HCT116 (cell line): ENCODE measurements around the gene MYOG. TPM values are rescaled to one million over a fixed set of nuclear protein-coding genes. Genes with fewer than 3 reads are reported as not detected.

ENCODE experiments used
- ATAC-seq: fragments of 200-7000 bp; cut with Tn5 transposase; 2 replicates; pipeline ENCODE4 v1.9.1; 2020; ENCODE audit warnings: mild to moderate bottlenecking, moderate library complexity
- BruUV-seq: library from RNA; stranded (reverse); fragments of 400-500 nt; replicated peaks from 2 replicates; lab custom pipeline; 2021; lab: Mats Ljungman, UMichigan
- CTCF ChIA-PET: fragments of 300-600 bp; sonication (Branson Sonifier 250); formaldehyde crosslinking; loops from one replicate; lab custom pipeline; 2021; ENCODE audit warnings: antibody characterized with exemption; lab: Charles Lee
- POLR2A ChIA-PET: fragments of 300-600, 350-600 bp; sonication (Branson Sonifier 250); formaldehyde crosslinking; loops from one replicate; lab custom pipeline; 2021; ENCODE audit warnings: antibody characterized with exemption; lab: Charles Lee
- RAD21 ChIA-PET, 2 experiments: fragments of 300-600 bp; sonication (Branson Sonifier 250); formaldehyde crosslinking; loops; one replicate each; lab custom pipeline; 2023; ENCODE audit warnings: low total read pairs in 2 of 2; ENCODE audit not compliant: uncharacterized antibody in 2 of 2, unreplicated experiment in 2 of 2, low non-redundant PET in 1 of 2; lab: Charles Lee
- DNase-seq: peaks from one replicate; pipeline ENCODE4 v3.0.0-alpha.2; 2010; ENCODE audit warnings: low read depth, low spot score
- H2AFZ ChIP-seq: fragments of 200-600 bp; shearing (Covaris generic), sonication (generic); 2 replicates; pipeline ENCODE4 v1.6.1; 2017; ENCODE audit warnings: low read depth, mixed run types, mixed read lengths, antibody characterized with exemption, low read length; ENCODE audit not compliant: poor library complexity, severe bottlenecking
- H3K27ac ChIP-seq: 2 replicates; pipeline ENCODE4 v1.5.1; 2012; ENCODE audit warnings: low read depth, low read length
- H3K27me3 ChIP-seq: fragments of 200-600 bp; sonication (generic); 2 replicates; pipeline ENCODE4 v1.6.1; 2016; ENCODE audit warnings: mixed run types, low read length, mixed read lengths; ENCODE audit not compliant: insufficient read depth
- H3K36me3 ChIP-seq, 2 experiments: fragments of 200-500 bp in 1 of 2; fragments of 200-600 bp in 1 of 2; sonication (Bioruptor generic) in 1 of 2; sonication (generic) in 1 of 2; 2 replicates each; pipeline versions ENCODE4 v1.5.1 to v1.6.1; 2014 to 2016; ENCODE audit warnings: low read length in 2 of 2, inconsistent platforms in 1 of 2, mixed read lengths in 1 of 2, mixed run types in 1 of 2; ENCODE audit not compliant: insufficient read depth in 2 of 2, control insufficient read depth in 1 of 2
- H3K4me1 ChIP-seq, 2 experiments: fragments of 200-600 bp in 1 of 2; sonication (generic) in 1 of 2; 2 replicates each; pipeline versions ENCODE4 v1.5.1 to v1.6.1; 2012 to 2017; ENCODE audit warnings: low read length in 2 of 2, inconsistent platforms in 1 of 2, mild to moderate bottlenecking in 1 of 2, mixed read lengths in 1 of 2, mixed run types in 1 of 2, moderate library complexity in 1 of 2; ENCODE audit not compliant: insufficient read depth in 2 of 2, control insufficient read depth in 1 of 2
- H3K4me2 ChIP-seq: fragments of 200-600 bp; sonication (generic); 2 replicates; pipeline ENCODE4 v1.6.1; 2017; ENCODE audit warnings: mixed run types, low read length, mixed read lengths
- H3K4me3 ChIP-seq, 2 experiments: fragments of 200-600 bp in 1 of 2; sonication (generic) in 1 of 2; replicated peaks in 1 of 2; 2 replicates each; pipeline ENCODE4 v1.5.1; 2011 to 2016; ENCODE audit warnings: low read length in 2 of 2, control low read depth in 1 of 2, low read depth in 1 of 2, mild to moderate bottlenecking in 1 of 2, mixed read lengths in 1 of 2, mixed run types in 1 of 2
- H3K79me2 ChIP-seq: fragments of 200-600 bp; sonication (generic); 2 replicates; pipeline ENCODE4 v1.6.1; 2017; ENCODE audit warnings: mild to moderate bottlenecking, mixed run types, low read length, moderate library complexity, mixed read lengths; ENCODE audit not compliant: insufficient read depth
- H3K9ac ChIP-seq: fragments of 200-600 bp; sonication (generic); 2 replicates; pipeline ENCODE4 v1.6.1; 2016; ENCODE audit warnings: low read length, mixed read lengths
- H3K9me2 ChIP-seq: fragments of 200-600 bp; sonication (generic), shearing (Covaris generic); 2 replicates; pipeline ENCODE4 v1.6.1; 2017; ENCODE audit warnings: mixed run types, mild to moderate bottlenecking, moderate library complexity; ENCODE audit not compliant: insufficient read depth
- H3K9me3 ChIP-seq, 2 experiments: fragments of 200-500 bp in 1 of 2; fragments of 200-600 bp in 1 of 2; sonication (Bioruptor generic) in 1 of 2; sonication (generic) in 1 of 2; 2 replicates each; pipeline ENCODE4 v1.6.1; 2014 to 2017; ENCODE audit warnings: low read length in 2 of 2, mixed read lengths in 2 of 2, inconsistent platforms in 1 of 2, low read depth in 1 of 2, mild to moderate bottlenecking in 1 of 2, mixed run types in 1 of 2, moderate library complexity in 1 of 2; ENCODE audit not compliant: control insufficient read depth in 1 of 2, insufficient read depth in 1 of 2
- H4K20me1 ChIP-seq: fragments of 200-600 bp; sonication (generic), shearing (Covaris generic); 2 replicates; pipeline ENCODE4 v1.6.1; 2017; ENCODE audit warnings: mixed run types, mild to moderate bottlenecking, moderate library complexity; ENCODE audit not compliant: insufficient read depth
- CBX3 ChIP-seq: IDR thresholded peaks from 2 replicates; pipeline ENCODE4 v1.6.1; 2012; ENCODE audit warnings: low read depth
- CEBPB ChIP-seq: IDR thresholded peaks from 2 replicates; pipeline ENCODE4 v1.6.1; 2012; ENCODE audit warnings: low read depth
- EGR1 ChIP-seq: IDR thresholded peaks from 2 replicates; pipeline ENCODE4 v1.6.1; 2012; ENCODE audit warnings: low read depth
- EZH2phosphoT487 ChIP-seq: fragments of 200-600 bp; IDR thresholded peaks from 2 replicates; pipeline ENCODE4 v1.6.1; 2018; ENCODE audit warnings: antibody characterized with exemption, borderline replicate concordance
- MAX ChIP-seq: IDR thresholded peaks from 2 replicates; pipeline ENCODE4 v1.6.1; 2012
- POLR2A ChIP-seq: IDR thresholded peaks from 2 replicates; pipeline ENCODE4 v1.7.0; 2011; ENCODE audit warnings: borderline replicate concordance; ENCODE audit not compliant: insufficient read depth, insufficient read length; ENCODE audit errors: extremely low read depth
- POLR2AphosphoS5 ChIP-seq: IDR thresholded peaks from 2 replicates; pipeline ENCODE4 v1.6.1; 2011; ENCODE audit warnings: mild to moderate bottlenecking, low read depth, low read length, moderate library complexity
- RAD21 ChIP-seq: IDR thresholded peaks from 2 replicates; pipeline ENCODE4 v1.6.1; 2012; ENCODE audit warnings: low read depth, mild to moderate bottlenecking
- SRF ChIP-seq: IDR thresholded peaks from 2 replicates; pipeline ENCODE4 v1.6.1; 2012; ENCODE audit warnings: low read depth
- YY1 ChIP-seq: IDR thresholded peaks from 2 replicates; pipeline ENCODE4 v1.6.1; 2011; ENCODE audit warnings: low read length, low read depth, moderate library complexity, mild to moderate bottlenecking; ENCODE audit not compliant: insufficient replicate concordance; ENCODE audit errors: extremely low read depth
- ZFX ChIP-seq: fragments of 450-650 bp; IDR thresholded peaks from 2 replicates; pipeline ENCODE4 v1.6.1; 2017
- ZNF274 ChIP-seq: fragments of 200-500 bp; sonication (Bioruptor generic); IDR thresholded peaks from 2 replicates; pipeline ENCODE4 v1.6.1; 2014; ENCODE audit warnings: mild to moderate bottlenecking, low read depth, low read length, inconsistent platforms
- intact Hi-C: fragments of 100-400 bp; cut with micrococcal nuclease; formaldehyde crosslinking; loops from 2 replicates; pipeline ENCODE4 v1.10.0; 2022
- total RNA-seq: library from RNA; stranded (reverse); gene quantifications from one replicate; pipeline ENCODE4 v1.2.1, GENCODE V29; 2021; ENCODE audit not compliant: unreplicated experiment
- TF ChIP-seq, protein P1 (sequence below), 3 experiments: fragments of 200-600 bp in 1 of 3; sonication (generic) in 1 of 3; IDR thresholded peaks in 2 of 3; conservative IDR thresholded peaks in 1 of 3; 2 replicates each; pipeline ENCODE4 v1.5.1; 2012 to 2017; ENCODE audit warnings: low read depth in 2 of 3, low read length in 2 of 3, antibody characterized with exemption in 1 of 3, borderline replicate concordance in 1 of 3, control low read depth in 1 of 3, mild to moderate bottlenecking in 1 of 3, mixed read lengths in 1 of 3, mixed run types in 1 of 3, moderate library complexity in 1 of 3; ENCODE audit not compliant: insufficient read depth in 1 of 3
- TF ChIP-seq, protein P2 (sequence below): IDR thresholded peaks from 2 replicates; pipeline ENCODE4 v1.6.1; 2011; ENCODE audit warnings: mild to moderate bottlenecking, low read length, moderate library complexity; ENCODE audit not compliant: insufficient replicate concordance; ENCODE audit errors: extremely low read depth
- TF ChIP-seq, protein P3 (sequence below): IDR thresholded peaks from 2 replicates; pipeline ENCODE4 v1.6.1; 2012; ENCODE audit warnings: low read depth

Gene MYOG
- total RNA-seq, 1 experiment from 2014 or later: not detected

GRCh38 chr1:203036537-203036936, 49.3 kb downstream of the MYOG start:
- Histone ChIP-seq H2AFZ (no peak overlapping the region), H3K4me3 (no peak overlapping the region), H3K4me1 (peaks cover 0 to 18% of the 10 kb centered on the region in 2 experiments; a peak in 2 of 4 replicates), H3K79me2 (no peaks in the 10 kb centered on the region), H3K9ac (no peak overlapping the region), H4K20me1 (no peaks in the 10 kb centered on the region), H3K36me3 (no peaks in the 10 kb centered on the region), H3K9me3 (no peaks in the 10 kb centered on the region), H3K27ac (no peak overlapping the region), H3K9me2 (no peaks in the 10 kb centered on the region), H3K27me3 (no peaks in the 10 kb centered on the region)
- CTCF ChIA-PET: interaction anchor here (1.4 to 3.7 kb wide), 3 partner anchors 136 to 232 kb away, joined by 3 to 43 read pairs (median 5); no protein-coding TSS in a partner anchor
- intact Hi-C loops: no loop called here
- RAD21 ChIA-PET: interaction anchor here in 1 of 2 experiments (1.4 kb wide), 1 partner anchor 232 kb away, joined by 4 read pairs; no protein-coding TSS in a partner anchor
- no peak for DNase-seq
- no TSS peak for BruUV-seq
- POLR2A ChIA-PET: no interaction called here
- TF ChIP-seq, protein P1, sequence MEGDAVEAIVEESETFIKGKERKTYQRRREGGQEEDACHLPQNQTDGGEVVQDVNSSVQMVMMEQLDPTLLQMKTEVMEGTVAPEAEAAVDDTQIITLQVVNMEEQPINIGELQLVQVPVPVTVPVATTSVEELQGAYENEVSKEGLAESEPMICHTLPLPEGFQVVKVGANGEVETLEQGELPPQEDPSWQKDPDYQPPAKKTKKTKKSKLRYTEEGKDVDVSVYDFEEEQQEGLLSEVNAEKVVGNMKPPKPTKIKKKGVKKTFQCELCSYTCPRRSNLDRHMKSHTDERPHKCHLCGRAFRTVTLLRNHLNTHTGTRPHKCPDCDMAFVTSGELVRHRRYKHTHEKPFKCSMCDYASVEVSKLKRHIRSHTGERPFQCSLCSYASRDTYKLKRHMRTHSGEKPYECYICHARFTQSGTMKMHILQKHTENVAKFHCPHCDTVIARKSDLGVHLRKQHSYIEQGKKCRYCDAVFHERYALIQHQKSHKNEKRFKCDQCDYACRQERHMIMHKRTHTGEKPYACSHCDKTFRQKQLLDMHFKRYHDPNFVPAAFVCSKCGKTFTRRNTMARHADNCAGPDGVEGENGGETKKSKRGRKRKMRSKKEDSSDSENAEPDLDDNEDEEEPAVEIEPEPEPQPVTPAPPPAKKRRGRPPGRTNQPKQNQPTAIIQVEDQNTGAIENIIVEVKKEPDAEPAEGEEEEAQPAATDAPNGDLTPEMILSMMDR (IDR thresholded peaks at IDR 0.05 in 2 of 3, conservative IDR thresholded peaks at IDR 0.05 in 1 of 3; ENCODE audit: borderline replicate concordance in 1 of 3, insufficient read depth in 1 of 3, low read depth in 2 of 3, low read length in 2 of 3): no peak
- TF ChIP-seq ZNF274 (no peak), MAX (no peak), EZH2phosphoT487 (no peak), CEBPB (no peak), POLR2AphosphoS5 (no peak), YY1 (no peak), POLR2A (no peak), EGR1 (no peak), CBX3 (no peak), RAD21 (no peak), ZFX (no peak), SRF (no peak)
- TF ChIP-seq, protein P2, sequence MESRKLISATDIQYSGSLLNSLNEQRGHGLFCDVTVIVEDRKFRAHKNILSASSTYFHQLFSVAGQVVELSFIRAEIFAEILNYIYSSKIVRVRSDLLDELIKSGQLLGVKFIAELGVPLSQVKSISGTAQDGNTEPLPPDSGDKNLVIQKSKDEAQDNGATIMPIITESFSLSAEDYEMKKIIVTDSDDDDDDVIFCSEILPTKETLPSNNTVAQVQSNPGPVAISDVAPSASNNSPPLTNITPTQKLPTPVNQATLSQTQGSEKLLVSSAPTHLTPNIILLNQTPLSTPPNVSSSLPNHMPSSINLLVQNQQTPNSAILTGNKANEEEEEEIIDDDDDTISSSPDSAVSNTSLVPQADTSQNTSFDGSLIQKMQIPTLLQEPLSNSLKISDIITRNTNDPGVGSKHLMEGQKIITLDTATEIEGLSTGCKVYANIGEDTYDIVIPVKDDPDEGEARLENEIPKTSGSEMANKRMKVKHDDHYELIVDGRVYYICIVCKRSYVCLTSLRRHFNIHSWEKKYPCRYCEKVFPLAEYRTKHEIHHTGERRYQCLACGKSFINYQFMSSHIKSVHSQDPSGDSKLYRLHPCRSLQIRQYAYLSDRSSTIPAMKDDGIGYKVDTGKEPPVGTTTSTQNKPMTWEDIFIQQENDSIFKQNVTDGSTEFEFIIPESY: no peak
- TF ChIP-seq, protein P3, sequence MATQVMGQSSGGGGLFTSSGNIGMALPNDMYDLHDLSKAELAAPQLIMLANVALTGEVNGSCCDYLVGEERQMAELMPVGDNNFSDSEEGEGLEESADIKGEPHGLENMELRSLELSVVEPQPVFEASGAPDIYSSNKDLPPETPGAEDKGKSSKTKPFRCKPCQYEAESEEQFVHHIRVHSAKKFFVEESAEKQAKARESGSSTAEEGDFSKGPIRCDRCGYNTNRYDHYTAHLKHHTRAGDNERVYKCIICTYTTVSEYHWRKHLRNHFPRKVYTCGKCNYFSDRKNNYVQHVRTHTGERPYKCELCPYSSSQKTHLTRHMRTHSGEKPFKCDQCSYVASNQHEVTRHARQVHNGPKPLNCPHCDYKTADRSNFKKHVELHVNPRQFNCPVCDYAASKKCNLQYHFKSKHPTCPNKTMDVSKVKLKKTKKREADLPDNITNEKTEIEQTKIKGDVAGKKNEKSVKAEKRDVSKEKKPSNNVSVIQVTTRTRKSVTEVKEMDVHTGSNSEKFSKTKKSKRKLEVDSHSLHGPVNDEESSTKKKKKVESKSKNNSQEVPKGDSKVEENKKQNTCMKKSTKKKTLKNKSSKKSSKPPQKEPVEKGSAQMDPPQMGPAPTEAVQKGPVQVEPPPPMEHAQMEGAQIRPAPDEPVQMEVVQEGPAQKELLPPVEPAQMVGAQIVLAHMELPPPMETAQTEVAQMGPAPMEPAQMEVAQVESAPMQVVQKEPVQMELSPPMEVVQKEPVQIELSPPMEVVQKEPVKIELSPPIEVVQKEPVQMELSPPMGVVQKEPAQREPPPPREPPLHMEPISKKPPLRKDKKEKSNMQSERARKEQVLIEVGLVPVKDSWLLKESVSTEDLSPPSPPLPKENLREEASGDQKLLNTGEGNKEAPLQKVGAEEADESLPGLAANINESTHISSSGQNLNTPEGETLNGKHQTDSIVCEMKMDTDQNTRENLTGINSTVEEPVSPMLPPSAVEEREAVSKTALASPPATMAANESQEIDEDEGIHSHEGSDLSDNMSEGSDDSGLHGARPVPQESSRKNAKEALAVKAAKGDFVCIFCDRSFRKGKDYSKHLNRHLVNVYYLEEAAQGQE: no peak
- TF ChIP-seq, all 23 proteins: peak for 0
- no peak for ATAC-seq
- no peak overlapping the region for H3K4me2 ChIP-seq
